HG02840 (cell line): ENCODE results near the gene SPEN.
A peak's percentile ranks its signal among the peaks of the same experiment; 100 is the strongest.
"Not testable (repeated sequence)": the region's sequence is repeated elsewhere in the genome, so short reads cannot be mapped to it uniquely, and the experiment has no call there.

ENCODE experiments used
- ATAC-seq: cut with Tn5 transposase; IDR thresholded peaks from one replicate; pipeline ENCODE4 v1.9.1; 2021; ENCODE audit warnings: mild to moderate bottlenecking, moderate library complexity, moderate number of reproducible peaks; ENCODE audit not compliant: unreplicated experiment, low FRiP score

SPEN gene

GRCh38 chr1:15833069-15833679 lies 14.3 kb upstream of the SPEN start:
- no peak for ATAC-seq

GRCh38 chr1:15833842-15834405 lies 13.6 kb upstream of the SPEN start:
- no peak for ATAC-seq

- peak; percentile 47 for ATAC-seq
Observed at GRCh38 chr1:15834406-15835204, 12.9 kb upstream of the SPEN start.

- peak; percentile 8 for ATAC-seq
Observed at GRCh38 chr1:15835205-15835740, 12.2 kb upstream of the SPEN start.

GRCh38 chr1:15835741-15836510 lies 11.6 kb upstream of the SPEN start:
- peak; percentile 52 for ATAC-seq

GRCh38 chr1:15836511-15836771 lies 11.1 kb upstream of the SPEN start:
- not testable (repeated sequence) for ATAC-seq

GRCh38 chr1:15836772-15837669 lies 10.5 kb upstream of the SPEN start:
- no peak for ATAC-seq

- ATAC-seq: no peak
Observed at GRCh38 chr1:15837931-15838330, 9.6 kb upstream of the SPEN start.

- no peak for ATAC-seq
Observed at GRCh38 chr1:15838721-15839120, 8.8 kb upstream of the SPEN start.

- ATAC-seq: no peak
Observed at GRCh38 chr1:15843826-15844572, 3.5 kb upstream of the SPEN start.

GRCh38 chr1:15846056-15846455 lies 1.5 kb upstream of the SPEN start:
- ATAC-seq: not testable (repeated sequence)

GRCh38 chr1:15847893-15848142 lies 311 bp downstream of the SPEN start:
- ATAC-seq: peak; percentile 14

- peak; percentile 20 for ATAC-seq
Observed at GRCh38 chr1:15848143-15848928, 829 bp downstream of the SPEN start.

GRCh38 chr1:15848929-15849774 lies 1.6 kb downstream of the SPEN start:
- ATAC-seq: no peak

GRCh38 chr1:15849775-15850324 lies 2.3 kb downstream of the SPEN start:
- no peak for ATAC-seq

GRCh38 chr1:15850471-15851001 lies 3.0 kb downstream of the SPEN start:
- no peak for ATAC-seq
